Measurements from ENCODE around the gene RERE. TPM values are rescaled to one million over a fixed set of nuclear protein-coding genes. Genes with fewer than 3 reads are reported as not detected.

The RERE gene
- total RNA-seq, 1 experiment from 2014 or later, result 37.1 TPM

- DNase-seq (ENCODE audit: low spot score), result no peak
Measured at GRCh38 chr1:8690253-8690525, 127.3 kb downstream of the RERE start.

- no peak for DNase-seq (ENCODE audit: low spot score)
Measured at GRCh38 chr1:8689431-8690252, 127.8 kb downstream of the RERE start.

GRCh38 chr1:8687538-8687937 lies 129.9 kb downstream of the RERE start:
- DNase-seq (ENCODE audit: low spot score), result peak; percentile 19

- peak; percentile 82 for DNase-seq (ENCODE audit: low spot score)
Measured at GRCh38 chr1:8687039-8687438, 130.4 kb downstream of the RERE start.

DNA sequence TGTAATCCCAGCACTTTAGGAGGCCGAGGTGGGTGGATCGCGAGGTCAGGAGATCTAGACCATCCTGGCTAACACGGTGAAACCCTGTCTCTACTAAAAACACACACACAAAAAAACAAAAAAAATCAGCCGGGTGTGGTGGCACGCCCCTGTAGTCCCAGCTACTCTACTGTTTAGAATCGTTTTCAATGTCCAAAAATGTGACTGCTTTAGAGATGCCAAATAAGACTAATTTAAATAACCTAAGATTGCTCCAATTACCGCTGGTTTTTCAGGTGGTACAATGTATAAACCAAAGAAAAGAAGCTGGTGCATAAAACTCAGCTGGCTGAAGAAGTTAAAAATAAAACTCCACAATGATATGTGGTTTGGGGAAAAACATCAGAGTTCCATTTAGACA lies 132.0 kb downstream of the RERE start:
- DNase-seq (ENCODE audit: low spot score), result no peak

DNA sequence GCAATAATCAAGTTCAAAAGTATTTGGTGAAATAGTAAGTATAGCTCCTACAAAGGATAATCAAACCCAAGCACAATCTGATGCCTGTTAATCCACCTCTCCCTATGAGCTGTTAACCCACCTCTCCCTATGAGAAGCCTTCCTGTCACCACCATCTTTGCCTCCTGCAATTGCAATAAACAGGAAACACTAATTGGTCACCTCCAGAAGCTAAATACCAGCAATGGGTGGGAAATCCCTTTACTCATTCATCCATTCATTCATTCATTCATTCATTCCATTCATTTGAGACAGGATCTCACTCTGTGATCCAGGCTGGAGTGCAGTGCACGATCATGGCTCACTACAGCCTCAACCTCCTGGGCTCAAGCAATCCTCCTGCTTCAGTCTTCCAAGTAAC lies 132.8 kb downstream of the RERE start:
- DNase-seq (ENCODE audit: low spot score), result no peak

DNA sequence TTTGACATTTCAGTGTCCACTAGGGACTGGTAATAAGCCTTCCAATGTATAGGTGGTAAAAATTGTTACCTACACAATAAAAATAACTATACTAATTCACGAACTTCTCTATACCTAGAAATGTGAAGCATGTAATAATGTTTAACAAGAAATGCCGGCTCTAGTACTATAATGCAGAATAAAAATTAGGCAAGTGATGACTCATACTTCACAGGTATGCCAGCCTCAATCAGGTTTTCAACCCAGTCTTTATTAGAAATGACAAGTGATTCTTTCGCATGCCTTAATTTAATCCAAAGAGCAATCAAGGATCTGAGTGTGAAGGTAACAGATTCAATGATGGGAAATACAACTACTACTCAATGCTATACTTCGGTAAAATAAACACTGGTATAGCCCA lies 134.9 kb downstream of the RERE start:
- peak; percentile 31 for DNase-seq (ENCODE audit: low spot score)

DNA sequence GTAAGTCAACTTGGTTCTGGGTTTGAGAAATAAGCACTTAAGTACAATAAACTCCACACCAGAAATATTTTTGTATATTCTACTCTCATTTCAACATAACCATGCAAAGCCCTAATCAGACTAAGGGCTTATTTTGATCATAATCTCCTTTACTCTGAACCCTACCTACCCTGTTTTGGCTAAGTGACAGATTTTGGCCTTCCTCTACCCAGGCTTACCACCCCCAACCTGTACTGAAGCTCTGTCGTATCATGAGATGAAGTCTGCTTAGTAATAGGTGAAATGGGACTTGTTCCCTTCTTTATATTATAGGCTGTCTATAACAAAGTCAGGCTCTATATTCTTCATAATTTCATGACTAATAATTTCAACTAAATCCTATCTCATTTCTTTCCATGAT lies 135.5 kb downstream of the RERE start:
- peak; percentile 17 for DNase-seq (ENCODE audit: low spot score)

- DNase-seq (ENCODE audit: low spot score), result peak; percentile 64
Measured at GRCh38 chr1:8680664-8681650, 136.5 kb downstream of the RERE start.

- peak; percentile 22 for DNase-seq (ENCODE audit: low spot score)
Measured at GRCh38 chr1:8679929-8680663, 137.3 kb downstream of the RERE start.

DNA sequence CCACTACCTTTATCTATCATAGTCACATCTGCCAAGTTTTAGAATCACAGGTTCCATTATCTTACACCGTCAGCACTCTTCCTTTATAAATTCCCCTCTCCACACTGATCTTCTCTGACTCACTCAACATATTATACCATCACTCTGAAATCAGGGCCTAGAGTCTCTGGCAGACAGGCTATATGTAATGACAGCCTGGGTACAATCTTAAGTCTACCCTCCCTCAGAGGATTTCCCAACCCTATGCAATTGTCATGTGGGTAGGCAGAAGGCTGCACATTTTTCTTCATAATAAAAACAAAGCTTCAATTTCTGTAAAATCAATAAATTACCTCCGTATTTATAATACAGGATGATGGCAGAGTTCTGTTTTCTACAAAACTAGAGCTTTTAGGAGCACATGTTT lies 138.0 kb downstream of the RERE start:
- DNase-seq (ENCODE audit: low spot score), result no peak

DNA sequence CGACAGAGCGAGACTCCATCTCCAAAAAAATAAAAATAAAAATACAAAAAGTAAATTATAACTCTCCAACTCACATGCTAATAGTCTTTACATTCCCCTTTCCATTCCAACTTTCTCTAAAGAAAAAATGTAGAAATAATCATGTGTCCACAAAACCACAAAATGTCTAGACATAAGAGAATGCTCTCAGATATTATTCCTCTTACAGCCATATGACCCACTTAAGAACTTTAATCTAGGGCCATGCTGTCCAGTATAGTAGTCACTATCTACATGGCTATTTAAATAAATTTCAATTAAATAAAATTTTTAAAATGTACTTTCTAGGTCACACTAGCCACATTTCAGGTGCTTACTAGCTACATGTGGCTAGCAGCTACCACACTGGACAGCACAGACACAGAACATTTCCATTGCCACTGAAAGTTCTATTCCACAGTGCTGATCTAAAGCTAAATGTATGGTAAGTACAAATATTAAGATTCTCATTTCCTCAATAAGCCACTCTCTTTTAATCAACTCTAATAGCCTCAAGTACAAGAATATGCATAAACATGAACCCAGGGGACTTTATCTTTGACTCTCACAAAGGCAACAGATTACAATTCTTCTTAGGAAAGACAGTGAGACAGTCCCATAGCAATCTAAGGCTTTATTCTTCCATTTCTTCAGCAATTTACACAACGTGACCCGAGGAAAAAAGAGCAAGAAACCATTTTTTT lies 138.6 kb downstream of the RERE start:
- DNase-seq (ENCODE audit: low spot score), result no peak

DNA sequence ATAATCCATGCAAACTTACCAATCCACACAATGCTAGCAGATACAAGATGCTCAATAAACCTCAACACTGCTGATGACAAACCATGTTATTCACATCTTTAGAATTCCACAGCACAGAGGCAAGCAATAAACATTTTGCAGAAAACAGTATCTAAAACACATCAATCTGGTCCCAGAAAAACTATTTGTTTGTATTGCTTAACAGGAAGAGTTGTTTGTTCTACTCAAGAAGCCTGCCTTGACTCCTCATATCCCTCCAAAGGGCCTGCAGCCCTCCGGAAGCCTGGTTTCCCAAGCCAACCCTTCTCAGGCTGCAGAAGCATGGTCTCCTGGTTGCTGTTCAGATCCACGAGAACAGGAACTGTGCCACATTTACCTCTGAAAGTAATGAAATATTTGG lies 139.7 kb downstream of the RERE start:
- DNase-seq (ENCODE audit: low spot score), result no peak

DNA sequence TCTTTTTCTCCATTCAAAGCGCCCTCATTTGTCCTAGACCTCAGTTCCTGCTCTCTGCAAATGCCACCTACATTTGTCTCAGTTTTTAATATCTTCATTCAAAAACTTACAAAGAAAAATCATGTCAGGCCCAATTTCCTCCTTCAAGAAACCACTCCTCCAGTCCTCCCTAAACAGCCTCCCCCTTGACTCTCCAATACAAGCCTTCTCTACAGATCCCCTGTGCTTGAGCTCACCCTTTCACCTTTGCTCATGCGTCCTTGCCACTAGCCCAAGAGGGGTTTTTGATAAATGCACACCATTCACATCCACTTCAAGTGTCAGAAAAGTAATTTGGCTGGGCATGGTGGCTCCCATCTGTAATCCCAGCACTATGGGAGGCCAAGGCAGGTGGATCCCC lies 140.6 kb downstream of the RERE start:
- no peak for DNase-seq (ENCODE audit: low spot score)

- DNase-seq (ENCODE audit: low spot score), result no peak
Measured at GRCh38 chr1:8676072-8676471, 141.4 kb downstream of the RERE start.

GRCh38 chr1:8674912-8675311 lies 142.5 kb downstream of the RERE start:
- DNase-seq (ENCODE audit: low spot score), result no peak

DNA sequence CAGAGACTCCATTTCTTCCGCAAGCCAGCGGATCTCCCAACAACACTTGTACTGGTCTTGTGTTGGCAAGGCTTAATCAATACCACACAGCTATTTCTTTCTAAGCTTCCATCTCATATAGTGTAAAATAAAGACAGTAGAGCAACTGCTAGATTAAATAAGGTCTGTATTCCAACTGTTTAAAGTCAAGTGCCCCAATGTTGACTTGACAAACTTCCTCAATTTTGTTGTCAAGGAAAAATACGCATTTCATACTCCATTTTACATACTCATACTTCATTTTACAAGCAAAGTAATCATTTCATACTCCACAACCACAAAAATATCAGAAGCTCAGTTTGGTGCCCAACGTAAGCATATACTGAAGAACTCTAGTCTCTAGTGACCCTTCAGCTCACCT lies 143.0 kb downstream of the RERE start:
- DNase-seq (ENCODE audit: low spot score), result no peak

- DNase-seq (ENCODE audit: low spot score), result peak; percentile 68
Measured at GRCh38 chr1:8671306-8671917, 146.0 kb downstream of the RERE start.

DNA sequence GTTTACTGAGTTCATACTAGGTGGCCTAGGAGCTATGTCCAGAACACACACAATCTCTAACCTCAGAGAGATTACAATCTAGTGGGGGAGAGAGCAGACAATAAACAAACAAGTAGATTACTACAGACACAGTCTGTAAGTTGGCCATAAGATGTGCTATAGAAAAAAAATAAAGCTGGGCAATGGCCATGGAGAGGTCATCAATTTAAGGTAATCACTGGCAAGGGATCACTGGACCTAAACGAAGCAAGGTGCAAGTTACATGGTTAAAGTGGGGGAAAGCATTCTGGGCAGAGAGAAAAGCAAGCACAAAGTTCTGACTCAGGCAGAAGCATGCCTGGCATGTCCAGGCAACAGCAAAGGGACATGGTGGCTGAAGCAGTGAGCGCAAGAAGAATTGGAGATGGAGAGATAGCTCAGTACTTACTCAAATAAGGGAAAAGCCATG lies 147.0 kb downstream of the RERE start:
- no peak for DNase-seq (ENCODE audit: low spot score)

DNA sequence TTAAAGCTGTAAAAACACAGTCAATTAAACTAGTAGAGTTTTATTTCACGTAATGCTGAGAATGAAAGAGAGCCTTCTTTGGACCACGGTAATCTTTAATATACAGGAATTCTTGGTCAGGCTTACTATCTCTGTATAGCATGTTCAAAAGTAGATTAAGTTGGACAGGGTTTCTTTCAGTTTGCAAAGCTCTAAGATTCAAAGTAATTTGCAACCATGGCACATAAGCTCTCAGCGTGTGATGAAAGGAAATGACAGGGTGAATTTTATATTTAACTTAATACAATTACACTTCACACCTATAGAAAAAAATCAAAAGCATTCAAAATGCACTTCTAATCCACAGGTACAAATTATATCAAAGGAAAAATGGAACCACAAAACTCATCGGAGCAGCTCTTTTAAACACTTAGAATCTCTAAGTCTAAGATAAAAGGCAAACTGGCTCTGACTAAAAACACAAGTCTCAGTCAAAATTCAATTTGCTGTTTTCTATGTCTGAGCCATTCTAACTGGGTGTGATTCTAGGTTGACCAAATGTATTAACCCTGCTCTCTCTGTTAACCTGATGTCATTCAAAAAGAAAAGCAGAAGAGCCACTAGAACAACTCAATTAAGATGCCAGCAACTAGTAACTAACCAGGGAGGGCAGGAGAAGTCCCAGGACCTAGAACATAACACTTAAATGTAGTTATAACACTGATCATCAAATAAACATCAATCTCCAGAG lies 147.7 kb downstream of the RERE start:
- DNase-seq (ENCODE audit: low spot score), result no peak

Data from HT-29 (cell line).